Progenitor cell of endocrine pancreas (in vitro differentiated cells): ENCODE results near the gene SLC27A3. TPM values are rescaled to one million over a fixed set of nuclear protein-coding genes. Genes with fewer than 3 reads are reported as not detected.

Experiments used
- DNase-seq: peaks from one replicate; pipeline ENCODE4 v3.0.0; 2021; ENCODE audit warnings: low spot score; ENCODE audit not compliant: unreplicated experiment
- H3K27ac Mint-ChIP-seq: 2 replicates; pipeline ENCODE4 v1.8.0; 2021; ENCODE audit warnings: mild to moderate bottlenecking, moderate library complexity, mixed read lengths
- H3K27me3 Mint-ChIP-seq: 2 replicates; pipeline ENCODE4 v1.8.0; 2021; ENCODE audit warnings: mixed read lengths
- H3K36me3 Mint-ChIP-seq: 2 replicates; pipeline ENCODE4 v1.8.0; 2022; ENCODE audit warnings: mixed read lengths; ENCODE audit not compliant: insufficient read depth
- H3K4me1 Mint-ChIP-seq: 2 replicates; pipeline ENCODE4 v1.8.0; 2021; ENCODE audit warnings: low read depth, mixed read lengths
- H3K4me3 Mint-ChIP-seq: 2 replicates; pipeline ENCODE4 v1.8.0; 2021; ENCODE audit warnings: low read depth, mild to moderate bottlenecking, moderate library complexity, mixed read lengths
- H3K9me3 Mint-ChIP-seq: 2 replicates; pipeline ENCODE4 v1.8.0; 2021; ENCODE audit warnings: low read depth, mixed read lengths
- CTCF ChIP-seq: fragments of 200-600 bp; sonication (generic); IDR thresholded peaks from one replicate; pipeline ENCODE4 v1.5.0; 2021; ENCODE audit warnings: antibody characterized with exemption, mild to moderate bottlenecking; ENCODE audit not compliant: unreplicated experiment
- total RNA-seq: library from RNA; stranded (reverse); gene quantifications from 2 replicates; pipeline ENCODE4 v1.2.1, GENCODE V29; 2021

Gene SLC27A3
- total RNA-seq, 1 donor from 2014 or later = 36.6 TPM

GRCh38 chr1:153733970-153734369, 41.2 kb upstream of the SLC27A3 start:
- Mint-ChIP-seq H3K36me3 (peaks cover 11% of the 10 kb centered on the region), H3K9me3 (no peaks in the 10 kb centered on the region), H3K4me3 (peak overlapping the region; percentile 16), H3K27ac (peak overlapping the region; percentile 78), H3K27me3 (no peaks in the 10 kb centered on the region), H3K4me1 (peaks cover 34% of the 10 kb centered on the region)
- no peak for TF ChIP-seq CTCF
- no peak for DNase-seq

GRCh38 chr1:153734396-153735089, 40.7 kb upstream of the SLC27A3 start:
- H3K9me3 Mint-ChIP-seq = no peaks in the 10 kb centered on the region
- no peak for DNase-seq
- no peak for TF ChIP-seq CTCF
- H3K36me3 Mint-ChIP-seq = peaks cover 11% of the 10 kb centered on the region
- peak overlapping the region; percentile 78 for H3K27ac Mint-ChIP-seq
- no peaks in the 10 kb centered on the region for H3K27me3 Mint-ChIP-seq
- peak overlapping the region; percentile 16 for H3K4me3 Mint-ChIP-seq
- H3K4me1 Mint-ChIP-seq = peaks cover 29% of the 10 kb centered on the region

- H3K4me3 Mint-ChIP-seq = no peak overlapping the region
- H3K4me1 Mint-ChIP-seq = peaks cover 26% of the 10 kb centered on the region
- no peak for TF ChIP-seq CTCF
- peak overlapping the region; percentile 78 for H3K27ac Mint-ChIP-seq
- no peak for DNase-seq
- H3K36me3 Mint-ChIP-seq = peaks cover 11% of the 10 kb centered on the region
- H3K9me3 Mint-ChIP-seq = no peaks in the 10 kb centered on the region
- no peaks in the 10 kb centered on the region for H3K27me3 Mint-ChIP-seq
Observed at GRCh38 chr1:153735090-153735420, 40.2 kb upstream of the SLC27A3 start.

- Mint-ChIP-seq H3K27me3 (no peaks in the 10 kb centered on the region), H3K9me3 (no peaks in the 10 kb centered on the region), H3K4me3 (peak overlapping the region; percentile 3), H3K27ac (peak overlapping the region; percentile 91), H3K36me3 (peaks cover 21% of the 10 kb centered on the region), H3K4me1 (peaks cover 33% of the 10 kb centered on the region)
- DNase-seq = no peak
- no peak for TF ChIP-seq CTCF
Observed at GRCh38 chr1:153741986-153742385, 33.2 kb upstream of the SLC27A3 start.

- H3K27ac Mint-ChIP-seq = peak overlapping the region; percentile 91
- no peak for DNase-seq
- H3K9me3 Mint-ChIP-seq = no peaks in the 10 kb centered on the region
- peak overlapping the region; percentile 40 for H3K4me3 Mint-ChIP-seq
- H3K4me1 Mint-ChIP-seq = peaks cover 33% of the 10 kb centered on the region
- H3K36me3 Mint-ChIP-seq = peaks cover 23% of the 10 kb centered on the region
- TF ChIP-seq CTCF = no peak
- H3K27me3 Mint-ChIP-seq = no peaks in the 10 kb centered on the region
Observed at GRCh38 chr1:153742411-153743142, 32.6 kb upstream of the SLC27A3 start.
